Measurements from ENCODE around the gene FDX2. TPM values are rescaled to one million over a fixed set of nuclear protein-coding genes. Genes with fewer than 3 reads are reported as not detected.

Gene FDX2
- total and polyA plus RNA-seq, 5 donors: 13.2 to 27.7 (median 19.0) TPM

GRCh38 chr19:10295305-10295846, 20.4 kb downstream of the FDX2 start:
- DNase-seq (peak; percentile 26 to 78 (median 77)), ATAC-seq (peak in 1 of 2 donors; percentile 18)
- intact Hi-C loops (cut with DNase I): no loop called here
- H3K27ac ChIP-seq (ENCODE audit: low read length): no peak overlapping the region
- peaks cover 6% of the 10 kb centered on the region for H3K4me1 ChIP-seq (ENCODE audit: control insufficient read depth, insufficient read depth, low read length)
- 4% methylated on average over 48 of the region's 48 CpGs for WGBS
- no peaks in the 10 kb centered on the region for H3K27me3 ChIP-seq (ENCODE audit: control insufficient read depth, insufficient read depth)
- H3K9me3 ChIP-seq (ENCODE audit: control insufficient read depth, low read length): no peaks in the 10 kb centered on the region
- peak overlapping the region; percentile 8 for H3K4me3 ChIP-seq (ENCODE audit: low read length)

- intact Hi-C loops (cut with DNase I): no loop called here
- DNase-seq (no peak), ATAC-seq (no peak)
- Histone ChIP-seq H3K4me3 (ENCODE audit: low read length) (no peak overlapping the region), H3K27ac (ENCODE audit: low read length) (no peak overlapping the region), H3K4me1 (ENCODE audit: control insufficient read depth, insufficient read depth, low read length) (peaks cover 9% of the 10 kb centered on the region), H3K9me3 (ENCODE audit: control insufficient read depth, low read length) (no peaks in the 10 kb centered on the region), H3K27me3 (ENCODE audit: control insufficient read depth, insufficient read depth) (no peaks in the 10 kb centered on the region)
- 30% methylated on average over 25 of the region's 25 CpGs for WGBS
Measured at GRCh38 chr19:10294368-10294697, 21.5 kb downstream of the FDX2 start.

GRCh38 chr19:10293637-10294367, 22.0 kb downstream of the FDX2 start:
- no peaks in the 10 kb centered on the region for H3K27me3 ChIP-seq (ENCODE audit: control insufficient read depth, insufficient read depth)
- WGBS: 30% methylated on average over 49 of the region's 49 CpGs
- H3K9me3 ChIP-seq (ENCODE audit: control insufficient read depth, low read length): no peaks in the 10 kb centered on the region
- ATAC-seq (no peak), DNase-seq (no peak)
- H3K4me1 ChIP-seq (ENCODE audit: control insufficient read depth, insufficient read depth, low read length): peaks cover 11% of the 10 kb centered on the region
- H3K4me3 ChIP-seq (ENCODE audit: low read length): no peak overlapping the region
- no peak overlapping the region for H3K27ac ChIP-seq (ENCODE audit: low read length)
- intact Hi-C loops (cut with DNase I): no loop called here

GRCh38 chr19:10292789-10293636, 22.8 kb downstream of the FDX2 start:
- intact Hi-C loops (cut with DNase I): no loop called here
- H3K9me3 ChIP-seq (ENCODE audit: control insufficient read depth, low read length): no peaks in the 10 kb centered on the region
- peak overlapping the region; percentile 1 for H3K4me3 ChIP-seq (ENCODE audit: low read length)
- no peaks in the 10 kb centered on the region for H3K27me3 ChIP-seq (ENCODE audit: control insufficient read depth, insufficient read depth)
- WGBS: 23% methylated on average over 56 of the region's 56 CpGs
- DNase-seq (no peak), ATAC-seq (no peak)
- peaks cover 12% of the 10 kb centered on the region for H3K4me1 ChIP-seq (ENCODE audit: control insufficient read depth, insufficient read depth, low read length)
- no peak overlapping the region for H3K27ac ChIP-seq (ENCODE audit: low read length)

- no peak overlapping the region for H3K27ac ChIP-seq (ENCODE audit: low read length)
- WGBS: 2% methylated on average over 45 of the region's 45 CpGs
- peak; percentile 85 to 94 (median 92) for DNase-seq
- intact Hi-C loops (cut with DNase I): no loop called here
- peak; percentile 60 to 74 for ATAC-seq
- H3K9me3 ChIP-seq (ENCODE audit: control insufficient read depth, low read length): no peaks in the 10 kb centered on the region
- no peaks in the 10 kb centered on the region for H3K27me3 ChIP-seq (ENCODE audit: control insufficient read depth, insufficient read depth)
- peak overlapping the region; percentile 1 for H3K4me3 ChIP-seq (ENCODE audit: low read length)
- peaks cover 12% of the 10 kb centered on the region for H3K4me1 ChIP-seq (ENCODE audit: control insufficient read depth, insufficient read depth, low read length)
Measured at GRCh38 chr19:10292206-10292788, 23.5 kb downstream of the FDX2 start.

- Histone ChIP-seq H3K9me3 (ENCODE audit: control insufficient read depth, low read length) (no peaks in the 10 kb centered on the region), H3K4me1 (ENCODE audit: control insufficient read depth, insufficient read depth, low read length) (peaks cover 12% of the 10 kb centered on the region), H3K4me3 (ENCODE audit: low read length) (peak overlapping the region; percentile 37), H3K27ac (ENCODE audit: low read length) (no peak overlapping the region), H3K27me3 (ENCODE audit: control insufficient read depth, insufficient read depth) (no peaks in the 10 kb centered on the region)
- WGBS: 1% methylated on average over 49 of the region's 49 CpGs
- DNase-seq: no peak
- intact Hi-C loops (cut with DNase I): no loop called here
- ATAC-seq: no peak
Measured at GRCh38 chr19:10291554-10292205, 24.1 kb downstream of the FDX2 start.

GRCh38 chr19:10290876-10291553, 24.8 kb downstream of the FDX2 start:
- Histone ChIP-seq H3K27me3 (ENCODE audit: control insufficient read depth, insufficient read depth) (no peaks in the 10 kb centered on the region), H3K4me1 (ENCODE audit: control insufficient read depth, insufficient read depth, low read length) (peaks cover 14% of the 10 kb centered on the region), H3K9me3 (ENCODE audit: control insufficient read depth, low read length) (no peaks in the 10 kb centered on the region), H3K4me3 (ENCODE audit: low read length) (peak overlapping the region; percentile 37), H3K27ac (ENCODE audit: low read length) (no peak overlapping the region)
- WGBS: under 1% methylated on average over 57 of the region's 57 CpGs
- peak; percentile 74 to 91 (median 90) for DNase-seq
- intact Hi-C loops (cut with DNase I): no loop called here
- ATAC-seq: peak; percentile 29 to 37

GRCh38 chr19:10290357-10290875, 25.4 kb downstream of the FDX2 start:
- intact Hi-C loops (cut with DNase I): no loop called here
- Histone ChIP-seq H3K4me3 (ENCODE audit: low read length) (peak overlapping the region; percentile 37), H3K9me3 (ENCODE audit: control insufficient read depth, low read length) (no peaks in the 10 kb centered on the region), H3K27ac (ENCODE audit: low read length) (no peak overlapping the region), H3K27me3 (ENCODE audit: control insufficient read depth, insufficient read depth) (no peaks in the 10 kb centered on the region), H3K4me1 (ENCODE audit: control insufficient read depth, insufficient read depth, low read length) (peaks cover 14% of the 10 kb centered on the region)
- 1% methylated on average over 30 of the region's 30 CpGs for WGBS
- ATAC-seq (peak in 1 of 2 donors; percentile 2), DNase-seq (peak; percentile 63 to 71 (median 65))

- no peak for ATAC-seq
- no peaks in the 10 kb centered on the region for H3K27me3 ChIP-seq (ENCODE audit: control insufficient read depth, insufficient read depth)
- no peak within 1 kb of the TSS for H3K27ac ChIP-seq (ENCODE audit: low read length)
- no peak for DNase-seq
- H3K4me1 ChIP-seq (ENCODE audit: control insufficient read depth, insufficient read depth, low read length): peaks cover 14% of the 10 kb centered on the region
- peak within 1 kb of the TSS; percentile 37 for H3K4me3 ChIP-seq (ENCODE audit: low read length)
- H3K9me3 ChIP-seq (ENCODE audit: control insufficient read depth, low read length): no peaks in the 10 kb centered on the region
- WGBS: under 1% methylated on average over 45 of the region's 45 CpGs
- intact Hi-C loops (cut with DNase I): no loop called here
Measured at GRCh38 chr19:10289836-10290356, 25.9 kb downstream of the FDX2 start, which contains the start of gene ICAM5. Gene ICAM5 (plus strand): TSS chr19:10289952. CDS start chr19:10290044, 92 bp downstream.
